CD4-positive, CD25-positive, alpha-beta regulatory T cell (primary cell): Measurements from ENCODE around the gene ADAMTS4. TPM values are rescaled to one million over a fixed set of nuclear protein-coding genes. Genes with fewer than 3 reads are reported as not detected.

Experiments
- ATAC-seq, 2 donors: fragments of 150-1000 bp; cut with Tn5 transposase; one replicate each; pipeline ENCODE4 v1.10.0; 2021; ENCODE audit warnings: low read depth in 2 of 2, moderate number of reproducible peaks in 2 of 2, moderate library complexity in 1 of 2
- DNase-seq, 3 donors: peaks; one replicate each; pipeline versions ENCODE4 v3.0.0 to v3.0.0-alpha.2; 2012 to 2022; ENCODE audit warnings: mixed read lengths in 1 of 3
- H3K27ac ChIP-seq: one replicate; pipeline ENCODE4 v1.7.0; 2013; ENCODE audit warnings: mild to moderate bottlenecking, low read length; ENCODE audit not compliant: insufficient read depth, poor library complexity, severe bottlenecking
- H3K27me3 ChIP-seq: one replicate; pipeline ENCODE4 v1.7.0; 2013; ENCODE audit warnings: low read length; ENCODE audit not compliant: control insufficient read depth, insufficient read depth
- H3K36me3 ChIP-seq: one replicate; pipeline ENCODE4 v1.7.0; 2013; ENCODE audit warnings: mild to moderate bottlenecking, low read length, moderate library complexity; ENCODE audit not compliant: control insufficient read depth, insufficient read depth
- H3K4me1 ChIP-seq: 2 replicates; pipeline ENCODE4 v1.7.0; 2013; ENCODE audit warnings: mild to moderate bottlenecking, low read length; ENCODE audit not compliant: insufficient read depth, control insufficient read depth, poor library complexity, severe bottlenecking
- H3K4me3 ChIP-seq: one replicate; pipeline ENCODE4 v1.7.0; 2013; ENCODE audit warnings: low read depth, mild to moderate bottlenecking, low read length, moderate library complexity
- H3K9me3 ChIP-seq, 2 experiments: 1 replicate in 1 of 2; 2 replicates in 1 of 2; pipeline ENCODE4 v1.7.0; 2013; ENCODE audit warnings: low read length in 2 of 2, mild to moderate bottlenecking in 1 of 2, moderate library complexity in 1 of 2; ENCODE audit not compliant: control insufficient read depth in 2 of 2
- H3K27ac Mint-ChIP-seq, 3 donors: one replicate each; pipeline ENCODE4 v1.8.0; 2020 to 2022; ENCODE audit warnings: mild to moderate bottlenecking in 3 of 3, mixed read lengths in 3 of 3, moderate library complexity in 2 of 3
- H3K27me3 Mint-ChIP-seq: one replicate; pipeline ENCODE4 v1.8.0; 2022; ENCODE audit warnings: mild to moderate bottlenecking, mixed read lengths
- H3K36me3 Mint-ChIP-seq: one replicate; pipeline ENCODE4 v1.8.0; 2020; ENCODE audit warnings: mixed read lengths
- H3K4me1 Mint-ChIP-seq, 4 donors: one replicate each; pipeline ENCODE4 v1.8.0; 2020 to 2022; ENCODE audit warnings: mixed read lengths in 4 of 4, mild to moderate bottlenecking in 1 of 4
- H3K4me3 Mint-ChIP-seq, 4 donors: one replicate each; pipeline ENCODE4 v1.8.0; 2020 to 2022; ENCODE audit warnings: mild to moderate bottlenecking in 4 of 4, mixed read lengths in 4 of 4, moderate library complexity in 3 of 4
- H3K9me3 Mint-ChIP-seq, 7 donors: one replicate each; pipeline ENCODE4 v1.8.0; 2020 to 2022; ENCODE audit warnings: mixed read lengths in 7 of 7, mild to moderate bottlenecking in 3 of 7, moderate library complexity in 2 of 7
- polyA plus RNA-seq, 4 donors: library from polyadenylated mRNA; unstranded; fragments of 300-500 nt; fragmentation: Illumina TruSeq; gene quantifications; one replicate each; pipeline ENCODE4 v1.2.3, GENCODE V29; 2021
- total RNA-seq: library from RNA; stranded (reverse); gene quantifications from one replicate; pipeline ENCODE4 v1.2.3, GENCODE V29; 2022

Gene ADAMTS4
- total and polyA plus RNA-seq, 5 donors from 2014 or later = 0.36 to 5.3 (median 0.88) TPM; not detected in 1

DNA sequence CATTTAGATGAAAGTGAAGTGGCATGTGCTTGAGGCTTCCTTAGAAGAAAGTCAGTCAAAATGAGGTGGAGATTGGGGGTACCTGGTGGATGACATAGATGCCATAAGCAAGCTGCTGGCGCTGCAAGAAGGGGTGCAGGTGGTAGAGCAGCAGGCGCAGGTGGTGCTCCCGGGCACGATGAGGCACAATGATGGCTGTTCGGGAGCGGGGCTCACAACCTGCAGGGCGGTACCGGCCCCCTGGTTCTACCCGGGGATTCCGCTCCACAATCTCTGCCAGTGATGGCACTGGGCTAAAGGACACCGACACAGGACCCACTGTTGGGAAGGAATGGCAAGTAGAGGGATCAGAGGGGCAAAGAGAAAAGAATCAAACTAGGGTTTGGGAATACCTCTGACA is 23.9 kb downstream of the ADAMTS4 start:
- DNase-seq (no peak), ATAC-seq (no peak)
- Mint-ChIP-seq H3K4me1 (peaks cover 0 to 71% (median 45%) of the 10 kb centered on the region in 4 donors), H3K27me3 (peaks cover 6% of the 10 kb centered on the region), H3K36me3 (peaks cover 45% of the 10 kb centered on the region), H3K9me3 (peaks cover 0 to 3% (median 0%) of the 10 kb centered on the region in 7 donors), H3K4me3 (peak overlapping the region; percentile 65 to 99 (median 84)), H3K27ac (peak overlapping the region in 2 of 3 donors; percentile 54 to 100)
- H3K27ac ChIP-seq = no peak overlapping the region
- H3K4me1 ChIP-seq = peaks cover 43% of the 10 kb centered on the region
- H3K36me3 ChIP-seq = peaks cover 56% of the 10 kb centered on the region
- no peaks in the 10 kb centered on the region for H3K9me3 ChIP-seq
- H3K4me3 ChIP-seq = peak overlapping the region; percentile 90
- no peaks in the 10 kb centered on the region for H3K27me3 ChIP-seq

GRCh38 chr1:161173711-161174110 is 25.1 kb downstream of the ADAMTS4 start:
- H3K27ac Mint-ChIP-seq = peak overlapping the region in 1 of 3 donors; percentile 43

GRCh38 chr1:161172776-161173376 is 26.0 kb downstream of the ADAMTS4 start:
- H3K36me3 ChIP-seq = peaks cover 58% of the 10 kb centered on the region
- no peaks in the 10 kb centered on the region for H3K9me3 ChIP-seq
- Mint-ChIP-seq H3K4me3 (peak overlapping the region in 2 of 4 donors; percentile 21 to 97), H3K4me1 (peaks cover 0 to 70% (median 43%) of the 10 kb centered on the region in 4 donors), H3K27me3 (peaks cover 6% of the 10 kb centered on the region), H3K36me3 (peaks cover 49% of the 10 kb centered on the region), H3K9me3 (peaks cover 0 to 3% (median 0%) of the 10 kb centered on the region in 7 donors), H3K27ac (peak overlapping the region; percentile 44 to 67 (median 66))
- H3K27me3 ChIP-seq = no peaks in the 10 kb centered on the region
- DNase-seq (no peak), ATAC-seq (no peak)
- H3K4me1 ChIP-seq = peaks cover 36% of the 10 kb centered on the region
- H3K4me3 ChIP-seq = no peak overlapping the region
- H3K27ac ChIP-seq = no peak overlapping the region

More at GRCh38 chr1:161173711-161174110, 25.1 kb downstream of the ADAMTS4 start:
- Histone ChIP-seq H3K4me3 (no peak overlapping the region), H3K9me3 (no peaks in the 10 kb centered on the region), H3K4me1 (peaks cover 37% of the 10 kb centered on the region), H3K27ac (no peak overlapping the region), H3K36me3 (peaks cover 56% of the 10 kb centered on the region), H3K27me3 (no peaks in the 10 kb centered on the region)
- H3K9me3 Mint-ChIP-seq = peaks cover 0 to 3% (median 0%) of the 10 kb centered on the region in 7 donors
- peak overlapping the region in 3 of 4 donors; percentile 42 to 97 (median 81) for H3K4me3 Mint-ChIP-seq
- peaks cover 49% of the 10 kb centered on the region for H3K36me3 Mint-ChIP-seq
- peaks cover 6% of the 10 kb centered on the region for H3K27me3 Mint-ChIP-seq
- no peak for DNase-seq
- H3K4me1 Mint-ChIP-seq = peaks cover 0 to 71% (median 45%) of the 10 kb centered on the region in 4 donors
- ATAC-seq = no peak

DNA sequence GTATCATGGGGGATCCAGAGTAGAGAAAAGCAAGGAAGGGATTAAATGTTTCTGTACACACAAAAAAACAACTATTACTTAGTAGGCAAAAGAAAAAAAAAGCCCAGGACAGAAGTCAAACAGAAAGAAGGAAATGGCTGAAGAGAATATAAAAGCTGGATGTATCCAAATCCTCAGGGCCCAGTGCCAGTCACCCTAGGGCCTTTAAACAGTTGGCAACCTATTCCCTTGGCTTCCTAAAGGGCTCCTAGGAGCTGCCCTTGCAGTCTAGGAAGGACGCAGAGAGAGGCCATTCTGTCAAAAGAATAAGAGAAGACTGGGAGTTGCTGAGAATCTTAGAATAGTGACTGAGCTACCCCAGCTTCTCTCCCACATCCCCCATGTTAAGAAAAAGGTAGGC is 26.5 kb downstream of the ADAMTS4 start:
- peaks cover 49% of the 10 kb centered on the region for H3K36me3 Mint-ChIP-seq
- Histone ChIP-seq H3K27ac (no peak overlapping the region), H3K4me3 (no peak overlapping the region), H3K27me3 (no peaks in the 10 kb centered on the region), H3K4me1 (peaks cover 35% of the 10 kb centered on the region), H3K9me3 (no peaks in the 10 kb centered on the region), H3K36me3 (peaks cover 58% of the 10 kb centered on the region)
- no peak for ATAC-seq
- H3K27me3 Mint-ChIP-seq = peaks cover 6% of the 10 kb centered on the region
- peaks cover 0 to 3% (median 0%) of the 10 kb centered on the region in 7 donors for H3K9me3 Mint-ChIP-seq
- DNase-seq = no peak
- H3K27ac Mint-ChIP-seq = peak overlapping the region; percentile 44 to 87 (median 67)
- H3K4me3 Mint-ChIP-seq = peak overlapping the region in 2 of 4 donors; percentile 76 to 97
- peaks cover 0 to 68% (median 39%) of the 10 kb centered on the region in 4 donors for H3K4me1 Mint-ChIP-seq

DNA sequence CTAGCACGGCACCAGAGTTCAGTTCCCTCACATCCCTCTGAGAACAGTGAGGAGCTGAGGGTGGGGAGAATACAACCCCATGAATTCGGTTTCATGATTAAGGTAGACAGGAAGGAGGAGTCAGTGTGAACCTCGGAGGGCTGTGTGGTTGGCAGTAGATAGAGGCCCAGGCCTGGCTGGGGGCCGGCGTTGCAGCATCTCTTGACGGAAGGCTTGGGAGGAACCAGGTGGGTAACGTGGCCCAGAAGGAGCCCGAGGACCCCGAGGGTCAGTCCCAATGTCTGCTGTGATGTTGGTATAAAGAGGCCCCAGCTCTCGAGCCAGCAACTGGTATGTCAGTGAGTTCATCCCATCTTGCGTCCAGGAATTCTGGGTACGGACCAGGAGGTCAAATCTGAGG is 27.2 kb downstream of the ADAMTS4 start:
- Histone ChIP-seq H3K27ac (no peak overlapping the region), H3K9me3 (no peaks in the 10 kb centered on the region), H3K27me3 (no peaks in the 10 kb centered on the region), H3K36me3 (peaks cover 58% of the 10 kb centered on the region), H3K4me3 (no peak overlapping the region), H3K4me1 (peaks cover 39% of the 10 kb centered on the region)
- Mint-ChIP-seq H3K9me3 (peaks cover 0 to 3% (median 0%) of the 10 kb centered on the region in 7 donors), H3K27ac (peak overlapping the region in 1 of 3 donors; percentile 54), H3K36me3 (peaks cover 49% of the 10 kb centered on the region), H3K27me3 (peaks cover 4% of the 10 kb centered on the region), H3K4me1 (peaks cover 0 to 67% (median 38%) of the 10 kb centered on the region in 4 donors), H3K4me3 (peak overlapping the region in 1 of 4 donors; percentile 68)
- no peak for ATAC-seq
- DNase-seq = no peak

GRCh38 chr1:161171191-161171590 is 27.7 kb downstream of the ADAMTS4 start:
- ATAC-seq (no peak), DNase-seq (no peak)
- H3K27ac ChIP-seq = no peak overlapping the region
- peak overlapping the region in 1 of 3 donors; percentile 54 for H3K27ac Mint-ChIP-seq
- peaks cover 49% of the 10 kb centered on the region for H3K36me3 Mint-ChIP-seq
- H3K4me3 ChIP-seq = no peak overlapping the region
- peak overlapping the region in 1 of 4 donors; percentile 68 for H3K4me3 Mint-ChIP-seq
- H3K9me3 ChIP-seq = no peaks in the 10 kb centered on the region
- peaks cover 58% of the 10 kb centered on the region for H3K36me3 ChIP-seq
- H3K27me3 Mint-ChIP-seq = no peaks in the 10 kb centered on the region
- peaks cover 38% of the 10 kb centered on the region for H3K4me1 ChIP-seq
- H3K27me3 ChIP-seq = no peaks in the 10 kb centered on the region
- H3K9me3 Mint-ChIP-seq = no peaks in the 10 kb centered on the region
- peaks cover 3 to 66% (median 35%) of the 10 kb centered on the region in 4 donors for H3K4me1 Mint-ChIP-seq

GRCh38 chr1:161168906-161169305 is 29.9 kb downstream of the ADAMTS4 start:
- Mint-ChIP-seq H3K27ac (peak overlapping the region in 1 of 3 donors; percentile 76), H3K4me3 (peak overlapping the region in 3 of 4 donors; percentile 64 to 72 (median 70)), H3K9me3 (no peaks in the 10 kb centered on the region), H3K27me3 (no peaks in the 10 kb centered on the region), H3K36me3 (peaks cover 48% of the 10 kb centered on the region), H3K4me1 (peaks cover 5 to 63% (median 29%) of the 10 kb centered on the region in 4 donors)
- DNase-seq = no peak
- Histone ChIP-seq H3K36me3 (peaks cover 43% of the 10 kb centered on the region), H3K9me3 (no peaks in the 10 kb centered on the region), H3K27ac (no peak overlapping the region), H3K27me3 (no peaks in the 10 kb centered on the region), H3K4me1 (peaks cover 31% of the 10 kb centered on the region), H3K4me3 (no peak overlapping the region)
- no peak for ATAC-seq
